K562 (cell line): ENCODE data around the gene CELSR1. TPM values are rescaled to one million over a fixed set of nuclear protein-coding genes. Genes with fewer than 3 reads are reported as not detected.

Experiments used
- E2F3 ChIP-seq: fragments of 250-450 bp; sonication (Bioruptor Pico); IDR thresholded peaks from 2 replicates; pipeline ENCODE4 v1.4.0; 2020; ENCODE audit warnings: mild to moderate bottlenecking
- HOXB6 ChIP-seq: fragments of 250-450 bp; sonication (Bioruptor Pico); IDR thresholded peaks from 2 replicates; pipeline ENCODE4 v1.5.1; 2022; ENCODE audit warnings: mild to moderate bottlenecking, borderline replicate concordance
- PML ChIP-seq: IDR thresholded peaks from 2 replicates; pipeline ENCODE4 v1.6.1; 2012; ENCODE audit warnings: low read length, inconsistent platforms
- SMARCC2 ChIP-seq: fragments of 450-650 bp; IDR thresholded peaks from 2 replicates; pipeline ENCODE4 v1.6.1; 2017; ENCODE audit warnings: antibody characterized with exemption, moderate library complexity, mild to moderate bottlenecking, low read depth
- U2AF2 ChIP-seq: fragments of 200-400 bp; formaldehyde crosslinking; optimal IDR thresholded peaks from 2 replicates; pipeline ENCODE3; 2017; ENCODE audit warnings: low read depth, mild to moderate bottlenecking, low read length
- polyA plus RNA-seq, 8 experiments: library from polyadenylated mRNA; depleted of rRNA in 4 of 8; stranded (reverse) in 5 of 8; unstranded in 3 of 8; fragments of >200 nt; fragmentation: Nextera tagmentation in 2 of 8; fragmentation: Illumina TruSeq in 1 of 8; extraction: Ambion mirVana in 2 of 8; extraction: Trizol in 1 of 8; gene quantifications; 2 replicates each; pipeline versions ENCODE4 v1.2.1 to v1.2.3, GENCODE V29; 2011 to 2014; ENCODE audit warnings: inconsistent platforms in 1 of 8, missing spikeins in 1 of 8
- total RNA-seq, 7 experiments: library from RNA; depleted of rRNA in 6 of 7; stranded (reverse); fragments of >200 nt in 6 of 7; fragmentation: Illumina TruSeq in 2 of 7; extraction: Trizol in 2 of 7; gene quantifications; 2 replicates each; pipeline versions ENCODE4 v1.2.1 to v1.2.3, GENCODE V29; 2011 to 2021; ENCODE audit warnings: low replicate concordance in 1 of 7
- TF ChIP-seq, protein P1 (sequence below): fragments of 250-450 bp; sonication (Bioruptor Pico); IDR thresholded peaks from 2 replicates; pipeline ENCODE4 v1.4.0; 2020
- TF ChIP-seq, protein P2 (sequence below), 2 experiments: fragments of 450-650 bp; formaldehyde crosslinking in 1 of 2; IDR thresholded peaks; 2 replicates each; pipeline versions ENCODE4 v1.4.0 to v1.6.1; 2014 to 2020; ENCODE audit warnings: mild to moderate bottlenecking in 2 of 2, borderline replicate concordance in 1 of 2, low read depth in 1 of 2

Gene CELSR1
- total and polyA plus RNA-seq, 9 of the 15 experiments (the other 6 are each of a cell fraction or from before 2014, with no cell fraction given) = under 0.01 to 0.09 TPM; not detected in 7

DNA sequence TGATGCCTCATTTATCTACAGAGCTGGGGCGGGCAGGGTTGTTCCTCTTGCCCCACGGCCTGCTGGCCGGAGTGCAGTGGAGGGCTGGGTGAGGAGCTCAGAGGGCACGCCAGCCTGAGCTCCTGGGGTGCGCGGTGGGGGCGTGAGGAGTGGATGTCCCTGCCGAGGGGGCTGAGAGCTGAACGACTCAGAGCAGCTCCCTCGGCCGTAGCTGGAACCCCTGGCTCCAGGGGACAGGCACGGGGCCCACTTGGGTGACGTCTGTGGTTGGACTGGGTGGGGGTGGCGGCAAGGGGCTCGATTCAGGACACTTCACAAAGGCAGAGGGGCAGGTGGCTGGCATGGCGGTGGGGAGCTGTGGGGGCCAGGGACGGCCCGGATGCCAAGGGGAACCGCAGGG lies 139.5 kb downstream of the CELSR1 start (continued):
- TF ChIP-seq PML = no peak
- TF ChIP-seq, protein P1, sequence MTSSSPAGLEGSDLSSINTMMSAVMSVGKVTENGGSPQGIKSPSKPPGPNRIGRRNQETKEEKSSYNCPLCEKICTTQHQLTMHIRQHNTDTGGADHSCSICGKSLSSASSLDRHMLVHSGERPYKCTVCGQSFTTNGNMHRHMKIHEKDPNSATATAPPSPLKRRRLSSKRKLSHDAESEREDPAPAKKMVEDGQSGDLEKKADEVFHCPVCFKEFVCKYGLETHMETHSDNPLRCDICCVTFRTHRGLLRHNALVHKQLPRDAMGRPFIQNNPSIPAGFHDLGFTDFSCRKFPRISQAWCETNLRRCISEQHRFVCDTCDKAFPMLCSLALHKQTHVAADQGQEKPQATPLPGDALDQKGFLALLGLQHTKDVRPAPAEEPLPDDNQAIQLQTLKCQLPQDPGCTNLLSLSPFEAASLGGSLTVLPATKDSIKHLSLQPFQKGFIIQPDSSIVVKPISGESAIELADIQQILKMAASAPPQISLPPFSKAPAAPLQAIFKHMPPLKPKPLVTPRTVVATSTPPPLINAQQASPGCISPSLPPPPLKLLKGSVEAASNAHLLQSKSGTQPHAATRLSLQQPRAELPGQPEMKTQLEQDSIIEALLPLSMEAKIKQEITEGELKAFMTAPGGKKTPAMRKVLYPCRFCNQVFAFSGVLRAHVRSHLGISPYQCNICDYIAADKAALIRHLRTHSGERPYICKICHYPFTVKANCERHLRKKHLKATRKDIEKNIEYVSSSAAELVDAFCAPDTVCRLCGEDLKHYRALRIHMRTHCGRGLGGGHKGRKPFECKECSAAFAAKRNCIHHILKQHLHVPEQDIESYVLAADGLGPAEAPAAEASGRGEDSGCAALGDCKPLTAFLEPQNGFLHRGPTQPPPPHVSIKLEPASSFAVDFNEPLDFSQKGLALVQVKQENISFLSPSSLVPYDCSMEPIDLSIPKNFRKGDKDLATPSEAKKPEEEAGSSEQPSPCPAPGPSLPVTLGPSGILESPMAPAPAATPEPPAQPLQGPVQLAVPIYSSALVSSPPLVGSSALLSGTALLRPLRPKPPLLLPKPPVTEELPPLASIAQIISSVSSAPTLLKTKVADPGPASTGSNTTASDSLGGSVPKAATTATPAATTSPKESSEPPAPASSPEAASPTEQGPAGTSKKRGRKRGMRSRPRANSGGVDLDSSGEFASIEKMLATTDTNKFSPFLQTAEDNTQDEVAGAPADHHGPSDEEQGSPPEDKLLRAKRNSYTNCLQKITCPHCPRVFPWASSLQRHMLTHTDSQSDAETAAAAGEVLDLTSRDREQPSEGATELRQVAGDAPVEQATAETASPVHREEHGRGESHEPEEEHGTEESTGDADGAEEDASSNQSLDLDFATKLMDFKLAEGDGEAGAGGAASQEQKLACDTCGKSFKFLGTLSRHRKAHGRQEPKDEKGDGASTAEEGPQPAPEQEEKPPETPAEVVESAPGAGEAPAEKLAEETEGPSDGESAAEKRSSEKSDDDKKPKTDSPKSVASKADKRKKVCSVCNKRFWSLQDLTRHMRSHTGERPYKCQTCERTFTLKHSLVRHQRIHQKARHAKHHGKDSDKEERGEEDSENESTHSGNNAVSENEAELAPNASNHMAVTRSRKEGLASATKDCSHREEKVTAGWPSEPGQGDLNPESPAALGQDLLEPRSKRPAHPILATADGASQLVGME (CRISPR knock-in tag) = no peak
- no peak for TF ChIP-seq U2AF2
- no peak for TF ChIP-seq SMARCC2
- TF ChIP-seq E2F3 = no peak
- TF ChIP-seq, protein P2, sequence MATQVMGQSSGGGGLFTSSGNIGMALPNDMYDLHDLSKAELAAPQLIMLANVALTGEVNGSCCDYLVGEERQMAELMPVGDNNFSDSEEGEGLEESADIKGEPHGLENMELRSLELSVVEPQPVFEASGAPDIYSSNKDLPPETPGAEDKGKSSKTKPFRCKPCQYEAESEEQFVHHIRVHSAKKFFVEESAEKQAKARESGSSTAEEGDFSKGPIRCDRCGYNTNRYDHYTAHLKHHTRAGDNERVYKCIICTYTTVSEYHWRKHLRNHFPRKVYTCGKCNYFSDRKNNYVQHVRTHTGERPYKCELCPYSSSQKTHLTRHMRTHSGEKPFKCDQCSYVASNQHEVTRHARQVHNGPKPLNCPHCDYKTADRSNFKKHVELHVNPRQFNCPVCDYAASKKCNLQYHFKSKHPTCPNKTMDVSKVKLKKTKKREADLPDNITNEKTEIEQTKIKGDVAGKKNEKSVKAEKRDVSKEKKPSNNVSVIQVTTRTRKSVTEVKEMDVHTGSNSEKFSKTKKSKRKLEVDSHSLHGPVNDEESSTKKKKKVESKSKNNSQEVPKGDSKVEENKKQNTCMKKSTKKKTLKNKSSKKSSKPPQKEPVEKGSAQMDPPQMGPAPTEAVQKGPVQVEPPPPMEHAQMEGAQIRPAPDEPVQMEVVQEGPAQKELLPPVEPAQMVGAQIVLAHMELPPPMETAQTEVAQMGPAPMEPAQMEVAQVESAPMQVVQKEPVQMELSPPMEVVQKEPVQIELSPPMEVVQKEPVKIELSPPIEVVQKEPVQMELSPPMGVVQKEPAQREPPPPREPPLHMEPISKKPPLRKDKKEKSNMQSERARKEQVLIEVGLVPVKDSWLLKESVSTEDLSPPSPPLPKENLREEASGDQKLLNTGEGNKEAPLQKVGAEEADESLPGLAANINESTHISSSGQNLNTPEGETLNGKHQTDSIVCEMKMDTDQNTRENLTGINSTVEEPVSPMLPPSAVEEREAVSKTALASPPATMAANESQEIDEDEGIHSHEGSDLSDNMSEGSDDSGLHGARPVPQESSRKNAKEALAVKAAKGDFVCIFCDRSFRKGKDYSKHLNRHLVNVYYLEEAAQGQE (IDR thresholded peaks at IDR 0.05; ENCODE audit: borderline replicate concordance) = no peak
- TF ChIP-seq, protein P2 (CRISPR knock-in tag; IDR thresholded peaks at IDR 0.05; ENCODE audit: low read depth) = no peak
- TF ChIP-seq HOXB6 (CRISPR knock-in tag) = no peak
